Activated CD8-positive, alpha-beta memory T cell treated with anti-CD3 and anti-CD28 coated beads, Interleukin-2, amount 50 U/mL, for 1 hour (primary cell): Measurements from ENCODE around the gene TEX48.

Experiments used
- DNase-seq: peaks from one replicate; pipeline ENCODE4 v3.0.0-alpha.2; 2020; ENCODE audit errors: extremely low read depth

TEX48 gene

DNA sequence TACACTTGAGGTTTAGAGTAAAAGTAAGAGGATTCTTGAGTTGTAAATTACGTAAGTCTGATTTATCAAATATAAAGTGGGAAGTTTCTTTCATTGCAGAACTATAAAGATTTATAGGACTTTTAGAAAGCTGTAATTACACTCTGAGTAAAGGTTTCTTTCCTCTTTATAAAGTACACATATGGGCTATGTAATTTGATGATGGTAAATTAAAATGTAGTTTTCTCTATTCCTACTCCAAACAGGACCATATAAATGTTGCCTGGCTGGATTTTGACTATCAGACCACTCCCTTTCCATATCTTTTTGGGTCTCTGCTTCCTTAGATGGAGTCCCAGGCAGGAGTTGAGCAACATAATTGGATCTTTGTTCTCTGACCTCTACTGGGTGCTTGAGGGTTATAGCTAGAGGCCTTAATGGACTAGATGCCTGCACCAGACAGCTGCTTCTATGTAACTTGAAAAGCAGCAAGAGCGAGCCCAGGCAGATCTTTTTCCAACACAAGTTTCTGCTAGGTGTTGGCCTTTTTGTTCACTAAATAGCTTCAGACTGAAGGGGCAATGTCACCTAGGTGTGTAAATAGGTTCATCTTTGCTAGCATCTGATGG is 11.4 kb upstream of the TEX48 start:
- DNase-seq: no peak

DNA sequence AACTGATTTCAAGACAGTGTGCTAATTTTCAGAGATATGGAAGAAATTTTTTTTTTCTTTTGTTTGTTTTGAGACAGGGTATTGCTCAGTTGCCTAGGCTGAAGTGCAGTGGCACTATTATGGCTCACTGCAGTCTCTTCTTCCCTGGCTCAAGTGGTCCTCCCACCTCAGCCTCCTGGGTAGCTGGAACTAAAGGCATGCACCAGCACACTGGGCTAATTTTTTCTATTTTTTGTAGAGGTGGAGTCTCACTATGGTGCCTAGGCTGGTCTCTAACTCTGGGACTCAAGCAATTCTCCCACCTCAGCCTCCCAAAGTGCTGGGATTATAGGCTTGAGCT is 9.9 kb upstream of the TEX48 start:
- DNase-seq: no peak

DNA sequence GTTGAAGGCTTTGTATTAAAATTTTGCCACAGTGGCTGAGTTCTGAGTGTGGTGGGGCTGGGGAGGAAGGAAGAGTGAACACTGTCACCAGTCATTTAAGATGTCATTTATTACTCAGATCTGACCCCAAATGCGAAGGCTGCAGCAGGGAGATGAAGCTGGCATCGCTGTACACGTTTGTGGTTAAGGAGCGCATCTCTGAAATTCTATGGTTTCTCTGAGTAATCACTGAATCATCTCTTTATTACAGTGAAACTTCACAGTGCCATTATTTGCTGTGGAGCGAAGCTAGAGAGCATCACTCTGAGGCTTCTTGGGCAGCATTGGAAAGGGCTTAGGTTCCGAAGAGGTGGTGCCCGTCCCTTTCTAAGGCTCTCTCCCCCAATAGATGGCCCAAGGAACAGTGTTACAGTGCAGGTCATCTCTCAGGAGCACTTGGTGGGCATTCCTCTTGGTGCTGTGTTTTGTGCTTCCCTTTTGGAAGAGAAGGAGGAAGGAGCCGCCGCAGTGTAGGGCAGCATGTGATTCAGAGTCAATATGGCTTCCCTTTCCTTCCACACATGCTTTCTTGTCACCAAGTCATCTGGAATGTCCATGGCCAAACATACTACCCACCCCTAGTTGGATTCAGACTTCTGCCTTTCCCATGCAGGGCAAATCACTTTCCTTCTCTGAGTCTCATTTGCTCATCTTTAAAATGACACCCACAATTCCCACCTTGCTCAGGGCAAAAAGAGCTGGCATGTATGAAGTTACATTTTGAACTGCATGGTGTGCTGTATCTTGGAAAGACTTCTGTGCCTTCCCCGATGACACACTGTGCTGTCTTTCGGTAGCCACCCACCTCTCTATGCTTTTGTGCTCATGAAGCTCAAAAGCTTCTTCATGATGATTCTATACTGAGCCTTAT is 9.3 kb upstream of the TEX48 start:
- DNase-seq: peak; percentile 23

DNA sequence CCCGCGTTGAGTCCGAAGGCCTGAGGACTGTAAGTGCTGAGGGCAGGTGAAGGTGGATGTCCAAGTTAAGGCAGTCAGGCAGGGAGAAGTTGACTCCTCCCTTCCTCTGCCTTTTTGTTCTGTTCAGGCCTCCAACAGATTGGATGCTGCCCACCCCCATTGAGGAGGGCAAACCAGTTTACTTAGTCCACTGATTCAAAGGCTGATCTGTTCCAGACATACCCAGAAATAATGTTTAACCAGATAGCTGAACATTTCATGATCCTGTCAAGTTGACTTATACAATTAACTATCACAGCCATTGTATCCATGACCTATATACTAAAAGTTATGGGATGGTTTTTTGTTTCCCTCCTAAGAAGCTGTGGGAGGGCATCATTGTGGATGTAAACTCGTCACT is 8.3 kb upstream of the TEX48 start:
- DNase-seq: no peak

DNA sequence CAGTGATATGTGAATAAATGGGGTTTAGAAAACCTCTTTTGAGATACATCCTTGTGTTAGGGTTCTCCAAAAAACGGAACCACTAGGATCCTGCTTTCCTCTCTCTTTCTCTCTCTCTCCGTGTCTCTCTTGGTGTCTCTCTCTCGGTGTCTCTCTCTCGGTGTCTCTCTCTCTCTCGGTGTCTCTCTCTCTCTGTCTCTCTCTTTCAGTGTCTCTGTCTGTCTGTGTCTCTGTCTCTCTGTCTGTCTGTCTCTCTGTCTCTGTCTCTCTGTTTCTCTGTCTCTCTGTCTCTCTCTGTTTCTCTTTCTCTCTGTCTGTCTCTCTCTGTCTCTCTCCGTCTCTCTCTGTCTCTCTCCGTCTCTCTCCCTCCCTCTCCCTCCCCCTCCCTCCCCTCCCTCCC is 7.8 kb upstream of the TEX48 start:
- no peak for DNase-seq

DNA sequence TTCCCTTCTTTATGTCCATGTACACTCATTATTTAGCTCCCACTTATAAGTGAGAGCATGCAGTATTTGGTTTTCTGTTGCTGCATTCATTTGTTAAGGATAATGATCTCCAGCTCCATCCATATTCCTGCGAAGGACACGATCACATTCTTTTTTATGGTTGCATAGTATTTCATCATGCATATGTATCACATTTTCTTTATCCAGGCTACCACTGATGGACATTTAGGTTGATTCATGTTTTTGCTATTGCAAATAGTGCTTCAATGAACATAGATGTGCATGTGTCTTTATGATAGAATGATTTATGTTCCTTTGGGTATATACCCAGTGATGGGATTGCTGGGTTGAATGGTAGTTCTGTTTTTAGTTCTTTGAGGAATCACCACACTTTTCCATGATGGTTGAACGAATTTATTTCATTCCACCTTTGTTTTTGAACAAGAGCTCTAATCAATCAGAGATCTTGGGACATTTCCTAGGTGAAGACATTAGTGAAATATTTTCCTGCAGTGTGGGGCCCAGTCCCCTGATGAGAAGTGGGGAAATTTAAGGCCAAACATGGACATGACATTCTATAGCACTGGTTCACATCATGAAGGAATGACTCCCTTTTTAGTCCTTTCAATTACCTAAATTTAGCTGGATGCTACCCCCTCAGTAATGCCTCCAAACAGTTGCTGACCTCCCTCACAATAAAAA is 7.1 kb upstream of the TEX48 start:
- no peak for DNase-seq

DNA sequence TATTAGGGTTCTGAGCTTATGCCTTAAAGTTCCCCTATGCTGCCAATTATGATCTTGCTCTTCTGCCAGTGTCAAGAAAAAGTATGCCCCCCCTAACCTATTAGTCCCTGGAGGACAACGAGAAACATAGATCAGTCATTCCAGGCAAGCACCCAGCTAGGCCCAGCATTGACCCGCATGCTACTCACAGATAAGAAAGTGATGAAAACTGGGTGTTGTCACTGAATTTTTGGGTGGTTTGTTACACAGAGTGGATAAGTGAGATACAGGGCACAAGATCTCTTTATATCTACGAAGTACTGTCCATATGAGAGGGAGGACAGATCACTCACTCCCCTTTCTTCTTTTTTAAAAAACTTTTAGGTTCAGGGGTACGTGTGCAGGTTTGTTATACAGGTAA is 6.4 kb upstream of the TEX48 start:
- no peak for DNase-seq

DNA sequence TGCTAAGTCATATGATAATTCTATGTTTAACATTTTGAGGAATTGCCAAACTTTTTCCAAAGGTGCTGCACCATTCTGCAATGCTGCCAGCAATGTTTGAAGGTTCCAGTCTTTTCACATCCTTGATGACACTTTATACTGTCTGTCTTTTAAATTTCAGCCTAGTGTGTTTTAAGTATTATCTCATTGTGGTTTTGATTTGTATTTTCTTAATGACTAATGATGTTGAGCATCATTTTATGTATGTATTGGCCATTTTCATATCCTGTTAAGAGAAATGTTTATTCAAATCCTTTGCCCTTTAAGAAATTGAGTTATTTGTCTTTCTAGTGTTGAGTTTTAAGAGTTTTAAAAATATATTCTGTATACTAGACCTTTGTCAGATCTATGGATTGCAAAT is 5.0 kb upstream of the TEX48 start:
- no peak for DNase-seq

DNA sequence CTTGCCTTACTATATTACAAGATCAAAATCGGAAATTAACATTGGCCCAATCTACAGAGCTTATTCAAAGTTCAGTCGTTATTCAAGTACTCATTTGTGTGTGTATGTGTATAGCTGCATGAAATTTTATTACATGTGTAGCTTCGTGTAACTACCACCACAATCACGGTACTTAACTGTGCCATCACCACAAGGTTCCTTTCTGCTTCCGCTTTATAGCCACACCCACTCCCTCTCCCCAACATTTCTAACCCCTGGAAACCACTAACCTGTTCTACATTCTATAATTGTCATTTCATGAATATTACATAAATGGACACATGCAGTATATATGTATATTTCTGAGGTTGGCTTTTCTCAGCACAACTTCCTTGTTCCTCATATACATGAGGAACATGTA is 4.0 kb upstream of the TEX48 start:
- DNase-seq: no peak

DNA sequence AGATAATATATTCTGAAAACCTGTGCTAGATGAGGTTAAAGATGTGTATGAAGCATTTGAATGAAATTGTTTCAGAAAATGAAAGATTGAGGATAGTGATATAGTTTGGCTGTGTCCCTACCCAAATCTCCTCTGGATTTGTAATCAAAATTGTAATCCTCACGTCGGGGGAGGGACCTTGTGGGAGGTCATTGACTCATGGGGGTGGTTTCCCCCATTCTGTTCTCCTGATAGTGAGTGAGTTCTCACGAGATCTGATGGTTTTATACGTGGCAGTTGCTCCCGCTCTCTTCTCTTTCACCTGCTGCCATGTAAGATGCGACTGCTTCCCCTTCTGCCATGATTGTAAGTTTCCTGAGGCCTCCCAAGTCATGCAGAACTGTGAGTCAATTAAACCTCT is 2.0 kb upstream of the TEX48 start:
- no peak for DNase-seq

DNA sequence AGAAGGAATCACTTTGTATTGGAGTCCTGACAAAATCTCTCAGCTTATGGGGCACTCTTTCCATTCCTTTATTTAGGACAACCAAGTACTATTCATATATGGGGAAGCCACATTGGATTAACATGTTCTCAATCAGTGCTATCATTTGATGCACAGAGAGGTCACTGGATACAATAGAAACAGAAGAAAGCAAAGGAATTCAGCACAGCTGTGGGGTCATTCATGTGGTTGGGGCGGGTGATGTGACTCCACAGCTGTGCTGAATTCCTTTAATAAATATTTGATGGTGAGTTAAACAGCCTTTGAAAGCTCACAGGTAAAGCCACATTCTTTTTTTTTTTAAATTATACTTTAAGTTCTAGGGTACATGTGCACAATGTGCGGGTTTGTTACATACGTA is 854 bp upstream of the TEX48 start:
- DNase-seq: no peak

DNA sequence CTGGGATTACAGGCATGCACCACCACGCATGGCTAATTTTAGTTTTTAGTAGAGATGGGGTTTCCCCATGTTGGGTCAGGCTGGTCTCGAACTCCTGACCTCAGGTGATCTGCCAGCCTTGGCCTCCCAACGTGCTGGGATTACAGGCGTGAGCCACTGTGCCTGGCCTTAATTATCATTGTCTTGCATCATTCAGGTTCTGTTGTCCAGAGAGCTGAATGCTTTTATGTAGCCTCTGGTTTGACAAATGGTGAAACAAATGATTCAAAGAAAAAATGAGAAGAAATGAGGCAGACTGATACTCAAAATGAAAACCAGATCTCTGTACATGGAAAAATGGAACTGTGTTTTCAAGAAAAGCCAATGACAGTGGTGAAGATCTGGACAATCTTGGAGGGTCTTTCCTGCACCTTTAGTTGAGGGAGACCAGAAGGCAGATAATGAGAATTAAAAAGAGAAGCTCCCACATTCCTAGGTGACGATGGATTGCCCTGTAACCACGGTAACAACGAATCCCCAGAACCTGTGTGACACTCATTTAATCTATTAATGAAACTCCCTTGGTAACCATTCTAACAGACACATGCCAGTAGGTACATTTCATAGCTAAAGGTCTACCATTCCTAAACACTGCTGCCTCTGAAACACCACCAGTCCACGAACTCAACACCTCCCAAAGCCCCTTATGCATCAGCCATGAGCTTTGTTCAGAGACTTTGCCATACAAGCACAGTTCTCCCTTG is 1.6 kb downstream of the TEX48 start:
- DNase-seq: no peak

DNA sequence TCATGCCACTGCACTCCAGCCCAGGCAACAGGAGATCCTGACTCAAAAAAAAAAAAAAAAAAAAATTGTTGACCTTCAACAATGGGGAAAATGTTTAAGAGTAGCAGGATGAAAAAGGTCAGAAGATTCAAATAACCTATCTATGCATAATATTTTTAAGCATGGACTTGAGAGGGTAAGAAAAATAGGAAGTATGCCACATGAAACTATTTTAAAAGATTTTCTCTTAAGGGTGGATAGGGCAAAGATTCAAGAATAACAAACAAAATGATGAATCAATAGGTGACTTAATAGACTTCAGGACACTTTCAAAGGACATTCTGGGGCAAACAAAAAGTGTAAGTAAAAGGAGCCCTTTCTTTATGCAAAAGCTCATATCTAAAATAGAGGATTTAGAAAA is 3.2 kb downstream of the TEX48 start:
- no peak for DNase-seq

DNA sequence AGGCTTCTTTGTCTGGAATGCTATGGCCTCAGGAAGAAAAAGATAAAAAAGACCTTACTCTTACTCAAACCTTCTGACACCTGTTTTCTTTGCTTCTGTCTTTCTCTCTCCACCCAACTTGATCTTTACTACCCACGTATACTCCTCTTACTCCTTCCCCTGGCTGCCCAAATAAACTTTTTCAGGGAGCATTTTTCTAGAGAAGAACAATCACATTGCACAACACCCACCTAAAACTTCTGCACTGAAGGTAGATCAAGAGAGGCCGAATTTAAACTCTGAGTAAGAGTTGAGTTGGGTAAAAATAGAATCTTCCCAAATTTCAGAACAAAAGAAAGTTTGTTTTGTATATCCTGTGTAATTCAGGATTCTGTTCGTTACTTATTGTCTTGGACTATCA is 3.9 kb downstream of the TEX48 start:
- DNase-seq: no peak

DNA sequence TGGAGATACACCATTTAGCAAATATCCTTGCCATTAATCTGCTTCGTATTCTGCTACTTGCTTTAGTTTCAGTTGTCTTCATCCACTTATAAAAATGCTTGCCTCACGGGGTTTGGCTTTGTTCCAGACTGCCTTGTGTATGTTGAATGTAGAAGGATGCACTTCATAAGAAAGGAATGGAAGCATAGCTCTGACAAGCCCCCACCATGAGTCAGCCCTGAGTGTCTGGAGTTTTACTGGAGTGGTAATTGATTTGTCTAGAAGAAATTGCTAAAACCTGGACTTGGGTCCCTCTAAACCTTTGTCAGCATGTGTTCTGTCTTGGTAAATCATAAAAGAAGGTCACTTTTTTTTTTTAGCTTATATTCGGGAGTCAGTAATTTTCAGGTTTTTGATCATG is 4.6 kb downstream of the TEX48 start:
- no peak for DNase-seq

DNA sequence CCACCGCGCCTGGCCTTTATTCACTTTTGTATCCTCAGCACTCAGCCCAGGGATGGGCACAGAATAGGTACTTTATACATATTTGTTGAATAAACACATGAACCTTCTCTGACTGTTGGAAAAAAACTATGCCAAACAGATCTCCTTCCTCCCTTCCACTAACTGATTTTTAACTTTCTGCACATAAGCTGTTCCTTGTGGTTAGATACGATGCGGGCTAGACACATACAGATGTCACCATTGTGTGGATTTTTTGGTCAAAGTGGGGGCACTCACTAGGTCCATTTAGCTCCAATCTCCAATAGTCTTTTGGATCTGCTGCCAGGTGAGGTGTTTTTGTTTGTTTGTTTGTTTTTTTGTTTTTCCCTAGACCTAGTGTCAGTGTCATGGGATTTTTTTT is 5.1 kb downstream of the TEX48 start:
- DNase-seq: no peak

DNA sequence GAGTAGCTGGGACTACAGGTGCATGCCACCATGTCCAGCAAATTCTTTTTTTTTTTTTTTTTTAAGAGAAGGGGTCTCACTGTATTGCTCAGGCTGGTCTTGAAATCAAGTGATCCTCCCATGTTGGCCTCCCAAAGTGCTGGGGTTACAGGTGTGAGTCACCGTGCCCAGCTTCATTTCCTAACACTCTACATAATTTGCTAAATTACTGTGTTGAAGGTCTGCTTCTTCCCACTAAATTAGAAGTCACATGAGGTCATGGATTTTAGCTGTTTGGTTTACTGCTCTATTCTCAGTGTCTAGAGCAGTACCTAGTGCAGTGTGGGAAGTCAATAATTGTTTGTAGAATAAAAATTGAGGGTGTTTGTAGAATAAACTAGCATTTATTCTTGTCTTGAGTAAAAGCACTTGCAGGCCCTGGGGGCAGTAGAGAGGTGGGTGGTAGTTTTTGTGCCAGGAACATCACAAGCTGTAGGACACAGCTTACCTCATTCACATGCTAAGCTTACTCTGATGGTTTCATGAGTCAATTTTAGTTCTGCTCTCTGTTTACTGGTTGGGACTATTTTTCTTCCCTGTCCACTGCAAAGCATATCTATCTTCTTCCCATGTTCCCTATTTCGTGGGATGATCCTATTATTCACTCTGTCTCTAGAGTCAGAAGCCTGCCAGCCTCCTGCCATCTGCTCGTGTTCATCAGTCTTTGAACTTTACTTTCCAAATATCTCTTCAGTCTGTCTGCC is 7.0 kb downstream of the TEX48 start:
- DNase-seq: no peak

DNA sequence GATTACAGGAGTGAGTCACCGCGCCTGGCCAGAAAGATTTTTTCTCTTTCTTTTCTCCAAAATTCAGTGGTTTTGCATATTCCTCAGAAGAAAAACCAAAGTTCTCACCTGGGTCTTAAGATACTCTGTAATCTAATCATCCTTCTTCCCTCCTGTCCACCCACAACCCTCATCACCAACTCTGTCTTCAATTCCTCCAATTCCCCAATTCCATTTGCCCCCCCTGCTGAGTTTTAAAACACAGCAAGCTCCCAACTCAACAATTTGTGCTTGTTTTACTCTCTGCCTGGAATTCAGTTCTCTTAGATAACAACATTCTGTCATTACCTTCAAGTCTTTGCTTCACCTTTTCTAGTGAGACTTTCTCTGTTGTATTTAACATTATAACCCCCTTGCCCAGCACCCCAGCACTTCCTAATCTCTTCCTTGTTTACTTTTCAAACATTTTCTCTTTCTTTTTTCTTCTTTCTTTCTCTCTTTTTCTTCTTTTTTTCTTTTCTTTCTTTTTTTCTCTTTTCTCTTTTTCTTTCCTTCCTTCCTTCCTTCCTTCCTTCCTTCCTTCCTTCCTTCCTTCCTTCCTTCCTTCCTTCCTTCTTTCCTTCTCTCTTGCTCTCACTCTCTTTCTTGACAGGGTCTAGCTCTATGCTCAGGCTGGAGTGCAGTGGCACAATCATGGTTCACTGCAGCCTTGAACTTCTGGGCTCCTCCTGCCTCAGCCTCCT is 7.8 kb downstream of the TEX48 start:
- DNase-seq: no peak

DNA sequence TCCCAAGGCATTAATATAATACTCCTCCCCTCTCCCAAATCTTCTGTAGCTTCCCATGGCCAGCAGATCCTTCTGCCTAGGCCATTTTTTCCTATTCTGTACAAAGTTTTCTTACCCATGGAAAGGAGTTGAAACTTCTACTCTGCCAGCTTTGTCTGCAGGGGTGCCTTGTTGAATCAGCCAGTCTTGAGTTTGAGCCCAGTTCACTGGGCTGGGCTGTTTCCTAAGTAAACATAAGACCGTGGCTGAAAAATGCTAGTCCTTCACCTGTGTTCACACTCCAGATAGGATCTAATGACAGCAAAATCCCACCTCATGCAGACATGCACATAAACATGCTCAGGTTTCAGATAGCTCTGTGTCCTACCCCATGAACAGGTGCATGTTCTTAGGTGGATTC is 10.4 kb downstream of the TEX48 start:
- no peak for DNase-seq

DNA sequence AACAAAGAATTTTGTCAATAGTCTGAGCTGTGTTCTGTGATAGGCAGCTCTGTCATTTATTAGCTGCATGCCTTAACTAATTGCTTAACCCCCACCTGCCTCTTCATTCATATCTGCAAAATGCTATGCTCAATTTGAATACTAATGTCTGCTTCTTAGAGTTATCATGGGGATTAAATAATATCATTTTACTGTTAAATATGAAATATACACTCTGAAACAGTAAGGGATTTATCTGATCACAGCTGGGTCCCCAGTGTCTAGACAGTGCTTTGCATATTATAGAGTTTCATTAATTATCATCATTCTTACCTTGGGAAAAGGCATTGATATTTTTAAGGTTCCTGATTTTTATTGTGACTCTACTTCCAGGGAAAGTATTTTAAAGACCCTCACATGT is 12.0 kb downstream of the TEX48 start:
- DNase-seq: no peak

DNA sequence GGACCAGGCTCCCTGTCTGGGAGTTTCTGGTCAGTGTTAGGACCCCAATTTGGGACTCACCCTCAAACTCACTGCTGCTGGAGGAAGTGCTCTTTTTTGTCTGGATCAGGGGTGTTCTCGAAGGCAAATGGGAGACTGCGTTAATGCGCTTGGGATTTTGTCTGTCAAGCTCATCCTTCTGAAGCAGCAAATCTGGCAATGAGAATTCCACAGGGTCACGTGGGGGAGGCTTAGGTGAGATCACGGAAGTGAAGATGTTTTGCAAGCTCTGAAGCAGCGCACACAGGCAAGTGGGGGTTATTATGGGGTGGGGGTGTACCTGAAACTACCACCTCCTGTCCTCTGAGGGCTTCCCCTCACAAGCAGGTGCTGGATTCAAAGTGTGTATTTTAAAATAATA is 13.8 kb downstream of the TEX48 start:
- no peak for DNase-seq
